Right lobe of liver (tissue), 6 donors: ENCODE data around the gene ASCC3. TPM values are rescaled to one million over a fixed set of nuclear protein-coding genes. Genes with fewer than 3 reads are reported as not detected.

Experiments
- ATAC-seq, 4 donors: fragments of 200-7000 bp; cut with Tn5 transposase; one replicate each; pipeline ENCODE4 v1.9.1; 2020; ENCODE audit warnings: mild to moderate bottlenecking in 4 of 4, moderate library complexity in 4 of 4
- DNase-seq, 3 donors: peaks; one replicate each; pipeline ENCODE4 v3.0.0-alpha.2; 2020
- H3K27ac ChIP-seq, 3 donors: fragments of 200-600 bp; one replicate each; pipeline ENCODE4 v1.8.0; 2022
- H3K27me3 ChIP-seq, 2 donors: fragments of 200-600 bp; one replicate each; pipeline ENCODE4 v1.8.0; 2022
- H3K36me3 ChIP-seq, 4 donors: fragments of 200-600 bp; sonication (generic) in 1 of 4; one replicate each; pipeline versions ENCODE4 v1.5.1 to v1.8.0; 2017 to 2022; ENCODE audit warnings: control low read depth in 1 of 4
- H3K4me1 ChIP-seq, 4 donors: fragments of 200-600 bp; sonication (generic) in 1 of 4; one replicate each; pipeline versions ENCODE4 v1.5.1 to v1.8.0; 2017 to 2022; ENCODE audit warnings: control low read depth in 1 of 4
- H3K4me3 ChIP-seq, 3 donors: fragments of 200-600 bp; one replicate each; pipeline ENCODE4 v1.8.0; 2022
- H3K9me3 ChIP-seq, 4 donors: fragments of 200-600 bp; sonication (generic) in 1 of 4; one replicate each; pipeline versions ENCODE4 v1.5.1 to v1.8.0; 2017 to 2022; ENCODE audit warnings: control low read depth in 1 of 4
- CTCF ChIP-seq, 4 donors: fragments of 200-600 bp in 3 of 4; fragments of 450-650 bp in 1 of 4; IDR thresholded peaks; one replicate each; pipeline versions ENCODE4 v1.5.1 to v1.8.0; 2016 to 2022; ENCODE audit warnings: antibody characterized with exemption in 4 of 4, mild to moderate bottlenecking in 2 of 4
- POLR2A ChIP-seq: fragments of 450-650 bp; IDR thresholded peaks from one replicate; pipeline ENCODE4 v1.6.1; 2017; ENCODE audit warnings: antibody characterized with exemption, mild to moderate bottlenecking
- WGBS: methylation state at CpG from one replicate; pipeline ENCODE4 v1.1.6; 2018; ENCODE audit warnings: low coverage, low lambda C conversion rate; ENCODE audit not compliant: insufficient coverage; ENCODE audit errors: missing lambda C conversion rate; 5-methylcytosine and 5-hydroxymethylcytosine counted together
- intact Hi-C, 2 donors: fragments of 100-400 bp; cut with DNase I; formaldehyde crosslinking; loops; one replicate each; pipeline versions ENCODE4 v1.11.2 to v1.14.1; 2022
- total RNA-seq, 6 experiments: library from RNA; depleted of rRNA in 2 of 6; stranded (reverse); fragments of >200 nt in 2 of 6; fragmentation: NEBNext Ultra II Directional in 3 of 6; extraction: Animal tissue kit (Norgen Biotek cat#: 25700) in 3 of 6; gene quantifications; one replicate each; pipeline versions ENCODE4 v1.1.0 to v1.2.4, GENCODE V29; 2016 to 2023
- donor health status: DM: no; HTN: yes; CAD: no.
- donor health status: DM: no; HTN: no; CAD: no.
- donor health status: DM: no; HTN: no; CAD: no.
- donor health status: DM: no; HTN: yes; CAD: no.
- donor health status: DM: no; HTN: yes; CAD: no.

ASCC3 gene
- total RNA-seq, 6 experiments from 2014 or later: 17.0 to 28.2 (median 24.9) TPM

GRCh38 chr6:100851819-100852218 is 29.3 kb downstream of the ASCC3 start:
- no peaks in the 10 kb centered on the region for H3K4me1 ChIP-seq
- TF ChIP-seq POLR2A: no peak
- intact Hi-C loops: no loop called here
- WGBS: 95% methylated on average over 9 of the region's 12 CpGs
- H3K4me3 ChIP-seq: no peak overlapping the region
- no peaks in the 10 kb centered on the region for H3K27me3 ChIP-seq
- H3K36me3 ChIP-seq: peaks cover 0 to 7% (median 2%) of the 10 kb centered on the region in 4 donors
- DNase-seq (no peak), ATAC-seq (no peak)
- peaks cover 0 to 4% (median 0%) of the 10 kb centered on the region in 4 donors for H3K9me3 ChIP-seq
- H3K27ac ChIP-seq: no peak overlapping the region

- no peaks in the 10 kb centered on the region for H3K4me1 ChIP-seq
- no peaks in the 10 kb centered on the region for H3K9me3 ChIP-seq
- H3K4me3 ChIP-seq: no peak overlapping the region
- 76% methylated on average over 2 of the region's 2 CpGs for WGBS
- intact Hi-C loops: no loop called here
- no peak for ATAC-seq
- no peaks in the 10 kb centered on the region for H3K27me3 ChIP-seq
- no peak for DNase-seq
- no peak for TF ChIP-seq POLR2A
- no peak for TF ChIP-seq CTCF (IDR thresholded peaks at IDR 0.05)
- H3K27ac ChIP-seq: no peak overlapping the region
- peaks cover 0 to 4% (median 1%) of the 10 kb centered on the region in 4 donors for H3K36me3 ChIP-seq
Observed at GRCh38 chr6:100850174-100850573, 31.0 kb downstream of the ASCC3 start.

GRCh38 chr6:100846276-100846675 is 34.9 kb downstream of the ASCC3 start:
- H3K9me3 ChIP-seq: no peaks in the 10 kb centered on the region
- H3K27me3 ChIP-seq: no peaks in the 10 kb centered on the region
- ATAC-seq (no peak), DNase-seq (no peak)
- WGBS: 91% methylated on average over 2 of the region's 2 CpGs
- H3K4me3 ChIP-seq: no peak overlapping the region
- intact Hi-C loops: no loop called here
- H3K36me3 ChIP-seq: peaks cover 0 to 4% (median 1%) of the 10 kb centered on the region in 4 donors
- no peaks in the 10 kb centered on the region for H3K4me1 ChIP-seq
- no peak overlapping the region for H3K27ac ChIP-seq
- TF ChIP-seq CTCF (IDR thresholded peaks at IDR 0.05) (no peak), POLR2A (no peak)

- ATAC-seq: no peak
- Histone ChIP-seq H3K27ac (no peak overlapping the region), H3K27me3 (no peaks in the 10 kb centered on the region), H3K36me3 (peaks cover 0 to 4% (median 1%) of the 10 kb centered on the region in 4 donors), H3K4me3 (no peak overlapping the region), H3K9me3 (no peaks in the 10 kb centered on the region), H3K4me1 (no peaks in the 10 kb centered on the region)
- TF ChIP-seq CTCF (IDR thresholded peaks at IDR 0.05) (no peak), POLR2A (no peak)
- DNase-seq: no peak
- intact Hi-C loops: no loop called here
- WGBS: 100% methylated on average over 1 of the region's 1 CpG
Observed at GRCh38 chr6:100845676-100846075, 35.5 kb downstream of the ASCC3 start.

- DNase-seq (no peak), ATAC-seq (no peak)
- WGBS: 100% methylated on average over 1 of the region's 1 CpG
- TF ChIP-seq CTCF (IDR thresholded peaks at IDR 0.05): no peak
- no peak for TF ChIP-seq POLR2A
- Histone ChIP-seq H3K4me3 (no peak overlapping the region), H3K4me1 (no peaks in the 10 kb centered on the region), H3K36me3 (no peaks in the 10 kb centered on the region), H3K27me3 (no peaks in the 10 kb centered on the region), H3K9me3 (no peaks in the 10 kb centered on the region), H3K27ac (no peak overlapping the region)
- intact Hi-C loops: no loop called here
Observed at GRCh38 chr6:100839419-100839818, 41.7 kb downstream of the ASCC3 start.
